A673 (cell line): ENCODE results near the gene PMEL. TPM values are rescaled to one million over a fixed set of nuclear protein-coding genes. Genes with fewer than 3 reads are reported as not detected.

Experiments
- BruUV-seq: library from RNA; stranded (reverse); fragments of 400-500 nt; replicated peaks from 2 replicates; lab custom pipeline; 2021; lab: Mats Ljungman, UMichigan
- CTCF ChIA-PET: fragments of 300-600 bp; sonication (Branson Sonifier 250); formaldehyde crosslinking; loops from one replicate; lab custom pipeline; 2022; ENCODE audit warnings: antibody characterized with exemption; lab: Charles Lee
- POLR2A ChIA-PET: fragments of 300-600 bp; sonication (Branson Sonifier 250); formaldehyde crosslinking; loops from one replicate; lab custom pipeline; 2022; ENCODE audit warnings: antibody characterized with exemption; ENCODE audit not compliant: low non-redundant PET; lab: Charles Lee
- DNase-seq: peaks from one replicate; pipeline ENCODE4 v3.0.0-alpha.2; 2015; ENCODE audit warnings: low spot score
- H3K27ac ChIP-seq: fragments of 200-600 bp; sonication (generic); 2 replicates; pipeline ENCODE4 v1.5.1; 2016; ENCODE audit warnings: mixed run types, low read depth, mild to moderate bottlenecking, mixed read lengths, antibody characterized with exemption, low read length; ENCODE audit not compliant: poor library complexity, severe bottlenecking
- H3K27me3 ChIP-seq: fragments of 200-600 bp; sonication (generic); replicated peaks from 2 replicates; pipeline ENCODE4 v1.6.1; 2017; ENCODE audit warnings: mixed run types, low read depth, mild to moderate bottlenecking, mixed read lengths, antibody characterized with exemption, low read length; ENCODE audit not compliant: insufficient read depth, poor library complexity
- H3K36me3 ChIP-seq: fragments of 200-600 bp; sonication (generic); 2 replicates; pipeline ENCODE4 v1.6.1; 2016; ENCODE audit warnings: mixed run types, mild to moderate bottlenecking, mixed read lengths, antibody characterized with exemption, low read length; ENCODE audit not compliant: insufficient read depth, poor library complexity, severe bottlenecking
- H3K4me1 ChIP-seq: fragments of 200-600 bp; sonication (generic); 2 replicates; pipeline ENCODE4 v1.6.1; 2017; ENCODE audit warnings: mixed run types, mild to moderate bottlenecking, mixed read lengths, antibody characterized with exemption, low read length; ENCODE audit not compliant: insufficient read depth, poor library complexity, severe bottlenecking
- H3K4me3 ChIP-seq: fragments of 200-600 bp; sonication (generic); 2 replicates; pipeline ENCODE4 v1.5.1; 2016; ENCODE audit warnings: low read depth, mixed run types, mild to moderate bottlenecking, mixed read lengths, low read length; ENCODE audit not compliant: poor library complexity, severe bottlenecking
- H3K9me3 ChIP-seq: fragments of 200-600 bp; sonication (generic); 2 replicates; pipeline ENCODE4 v1.6.1; 2016; ENCODE audit warnings: mixed run types, low read depth, mild to moderate bottlenecking, mixed read lengths, antibody characterized with exemption, low read length; ENCODE audit not compliant: poor library complexity, severe bottlenecking
- EZH2 ChIP-seq: fragments of 200-600 bp; sonication (generic); IDR thresholded peaks from 2 replicates; pipeline ENCODE4 v1.6.1; 2017; ENCODE audit warnings: borderline replicate concordance, low read depth, mild to moderate bottlenecking, mixed read lengths, antibody characterized with exemption, low read length; ENCODE audit not compliant: poor library complexity, severe bottlenecking
- intact Hi-C: fragments of 100-400 bp; cut with micrococcal nuclease; formaldehyde crosslinking; loops from one replicate; pipeline ENCODE4 v1.10.0; 2022; ENCODE audit not compliant: unreplicated experiment
- total RNA-seq: library from RNA; stranded (reverse); gene quantifications from 2 replicates; pipeline ENCODE4 v1.2.3, GENCODE V29; 2021
- TF ChIP-seq, protein P1 (sequence below): fragments of 300-800, 200-600 bp; sonication (generic); conservative IDR thresholded peaks from 2 replicates; pipeline ENCODE4 v1.5.1; 2017; ENCODE audit warnings: low read depth, mild to moderate bottlenecking, antibody characterized with exemption, low read length, moderate library complexity, mixed read lengths

The PMEL gene
- total RNA-seq, 1 experiment from 2014 or later = 1.2 TPM

DNA sequence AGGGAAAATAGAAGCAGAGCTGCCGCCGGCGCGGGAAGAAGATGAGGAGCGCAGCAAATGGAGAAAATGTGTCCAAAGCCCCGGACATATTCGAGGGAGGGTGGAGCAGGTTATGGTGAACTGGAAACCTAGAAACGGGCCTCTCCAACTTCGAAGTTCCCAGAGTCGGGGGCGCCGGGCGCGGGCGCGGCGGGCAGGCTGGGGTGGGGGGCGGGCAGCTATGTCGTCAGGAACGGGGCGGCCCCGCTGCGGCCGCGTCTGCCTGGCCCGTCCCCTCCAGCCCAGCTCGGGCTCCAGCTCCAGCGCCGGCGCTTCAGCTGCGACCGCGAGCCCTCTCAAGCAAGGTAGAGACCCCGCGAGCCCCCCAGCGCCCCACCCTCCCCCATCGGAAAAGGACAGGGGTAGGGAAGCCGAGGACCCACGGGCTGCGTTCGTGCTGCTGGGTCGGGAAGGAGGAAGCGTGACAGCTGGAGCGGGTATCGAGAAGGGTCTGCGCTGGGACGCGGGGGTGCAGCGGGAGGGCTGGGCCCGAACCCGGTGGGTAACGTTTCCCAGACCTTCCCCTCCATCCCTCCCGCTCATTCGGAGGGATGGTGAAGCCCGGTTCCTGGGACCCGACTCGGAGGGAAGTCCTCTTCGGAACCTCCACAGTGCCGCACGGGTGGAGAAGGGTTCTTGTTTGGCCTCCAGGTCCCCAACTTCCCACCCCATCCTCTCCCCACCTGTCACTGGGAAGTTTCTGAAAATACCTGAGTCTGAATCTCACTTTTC is 33.9 kb downstream of the PMEL start:
- Histone ChIP-seq H3K27ac (peak overlapping the region; percentile 59), H3K4me3 (peak overlapping the region; percentile 53), H3K27me3 (no peaks in the 10 kb centered on the region), H3K4me1 (peaks cover 40% of the 10 kb centered on the region), H3K36me3 (no peaks in the 10 kb centered on the region), H3K9me3 (no peaks in the 10 kb centered on the region)
- POLR2A ChIA-PET = no interaction called here
- CTCF ChIA-PET = interaction anchor here (0.8 to 1.2 kb wide), 2 partner anchors 8 to 105 kb away, joined by 4 to 7 read pairs; no protein-coding TSS in a partner anchor
- intact Hi-C loops = no loop called here
- BruUV-seq = no TSS peak
- peak; percentile 33 for DNase-seq
- TF ChIP-seq EZH2 = no peak
- TF ChIP-seq, protein P1, sequence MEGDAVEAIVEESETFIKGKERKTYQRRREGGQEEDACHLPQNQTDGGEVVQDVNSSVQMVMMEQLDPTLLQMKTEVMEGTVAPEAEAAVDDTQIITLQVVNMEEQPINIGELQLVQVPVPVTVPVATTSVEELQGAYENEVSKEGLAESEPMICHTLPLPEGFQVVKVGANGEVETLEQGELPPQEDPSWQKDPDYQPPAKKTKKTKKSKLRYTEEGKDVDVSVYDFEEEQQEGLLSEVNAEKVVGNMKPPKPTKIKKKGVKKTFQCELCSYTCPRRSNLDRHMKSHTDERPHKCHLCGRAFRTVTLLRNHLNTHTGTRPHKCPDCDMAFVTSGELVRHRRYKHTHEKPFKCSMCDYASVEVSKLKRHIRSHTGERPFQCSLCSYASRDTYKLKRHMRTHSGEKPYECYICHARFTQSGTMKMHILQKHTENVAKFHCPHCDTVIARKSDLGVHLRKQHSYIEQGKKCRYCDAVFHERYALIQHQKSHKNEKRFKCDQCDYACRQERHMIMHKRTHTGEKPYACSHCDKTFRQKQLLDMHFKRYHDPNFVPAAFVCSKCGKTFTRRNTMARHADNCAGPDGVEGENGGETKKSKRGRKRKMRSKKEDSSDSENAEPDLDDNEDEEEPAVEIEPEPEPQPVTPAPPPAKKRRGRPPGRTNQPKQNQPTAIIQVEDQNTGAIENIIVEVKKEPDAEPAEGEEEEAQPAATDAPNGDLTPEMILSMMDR = no peak

DNA sequence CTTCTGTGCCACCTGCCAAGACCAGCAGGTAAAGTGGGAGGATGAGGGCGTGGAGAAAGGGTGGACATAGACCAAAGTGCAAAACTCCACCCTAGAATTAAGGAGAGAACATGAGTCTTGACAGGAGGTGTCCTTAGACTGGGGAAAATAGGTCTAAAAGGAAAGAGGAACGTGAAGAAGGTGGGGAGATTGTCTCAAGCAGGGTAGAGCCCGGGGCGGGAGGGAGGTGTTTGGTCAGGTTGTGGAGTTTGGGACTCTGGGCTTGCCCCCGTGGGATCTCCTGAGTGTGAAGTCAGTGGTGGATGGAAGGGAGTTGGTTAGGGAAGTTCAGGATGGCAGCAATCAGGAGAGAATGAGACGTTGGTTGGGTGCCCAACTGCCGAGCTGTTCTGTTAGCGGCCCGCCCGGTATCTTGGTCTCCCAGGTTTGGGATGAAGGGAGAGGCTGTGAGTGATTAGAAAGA is 34.5 kb downstream of the PMEL start:
- Histone ChIP-seq H3K4me3 (peak overlapping the region; percentile 53), H3K27me3 (no peaks in the 10 kb centered on the region), H3K36me3 (no peaks in the 10 kb centered on the region), H3K9me3 (no peaks in the 10 kb centered on the region), H3K4me1 (peaks cover 40% of the 10 kb centered on the region), H3K27ac (peak overlapping the region; percentile 59)
- ChIA-PET POLR2A (no interaction called here), CTCF (interaction anchor here (0.8 to 1.2 kb wide), 2 partner anchors 9 to 104 kb away, joined by 4 to 7 read pairs; no protein-coding TSS in a partner anchor)
- intact Hi-C loops = no loop called here
- DNase-seq = no peak
- BruUV-seq = no TSS peak
- TF ChIP-seq EZH2 = no peak
- TF ChIP-seq, protein P1 = no peak

DNA sequence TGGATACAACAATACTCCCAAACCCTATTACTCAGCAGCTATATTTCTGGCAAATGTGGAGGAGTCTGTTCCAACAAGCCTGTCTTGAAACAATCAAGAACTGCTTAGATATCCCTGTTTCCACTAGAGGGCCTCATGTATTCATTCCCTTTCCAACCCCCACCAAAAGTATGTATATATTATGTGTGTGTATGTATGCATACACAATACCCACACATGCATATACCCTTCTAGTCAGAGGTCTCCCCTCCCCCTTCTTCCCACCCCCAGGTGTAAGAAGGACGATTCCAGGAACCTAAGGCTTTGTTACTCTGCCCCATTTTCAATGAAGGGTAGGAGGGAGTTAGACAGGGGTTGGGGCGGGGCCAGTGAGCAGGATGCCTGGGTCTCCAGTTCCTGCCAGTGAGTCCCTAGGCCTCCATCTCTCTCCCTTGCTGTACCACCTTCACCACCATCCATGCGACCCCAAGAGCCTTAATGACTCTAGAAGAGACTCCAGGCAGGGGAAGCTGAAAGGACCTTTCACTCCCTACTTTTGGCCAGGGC is 35.0 kb downstream of the PMEL start, which contains the start of gene DGKA:
Gene DGKA, plus strand, starts transcription at position 392 of the 546 bp plus-strand sequence. CDS start 5,342 bp downstream, outside the sequence.
- no peaks in the 10 kb centered on the region for H3K27me3 ChIP-seq
- TF ChIP-seq EZH2 = no peak
- TF ChIP-seq, protein P1 = peak; percentile 78
- peak within 1 kb of the TSS; percentile 53 for H3K4me3 ChIP-seq
- peaks cover 42% of the 10 kb centered on the region for H3K4me1 ChIP-seq
- no TSS peak for BruUV-seq
- H3K27ac ChIP-seq = peak within 1 kb of the TSS; percentile 59
- ChIA-PET CTCF (interaction anchor here (0.8 to 1.3 kb wide), 4 partner anchors 9 to 113 kb away, joined by 4 to 7 read pairs (median 6); partner anchors contain the start of genes ORMDL2 and SARNP), POLR2A (no interaction called here)
- DNase-seq = peak; percentile 82
- no peaks in the 10 kb centered on the region for H3K36me3 ChIP-seq
- no peaks in the 10 kb centered on the region for H3K9me3 ChIP-seq
- intact Hi-C loops = no loop called here
